SU-DHL-6 (cell line): Measurements from ENCODE around the gene FOXO3.

Experiments used
- CTCF ChIP-seq: fragments of 200-600 bp; sonication (generic); IDR thresholded peaks from one replicate; pipeline ENCODE4 v1.5.1; 2017; ENCODE audit warnings: antibody characterized with exemption, mild to moderate bottlenecking, low read length, moderate library complexity; ENCODE audit not compliant: insufficient read depth, poor library complexity, severe bottlenecking
- EZH2phosphoT487 ChIP-seq: fragments of 200-600 bp; sonication (generic), shearing (Covaris generic); conservative IDR thresholded peaks from 2 replicates; pipeline ENCODE4 v1.6.1; 2018; ENCODE audit warnings: mild to moderate bottlenecking, antibody characterized with exemption, low read length, moderate library complexity, mixed read lengths

DNA sequence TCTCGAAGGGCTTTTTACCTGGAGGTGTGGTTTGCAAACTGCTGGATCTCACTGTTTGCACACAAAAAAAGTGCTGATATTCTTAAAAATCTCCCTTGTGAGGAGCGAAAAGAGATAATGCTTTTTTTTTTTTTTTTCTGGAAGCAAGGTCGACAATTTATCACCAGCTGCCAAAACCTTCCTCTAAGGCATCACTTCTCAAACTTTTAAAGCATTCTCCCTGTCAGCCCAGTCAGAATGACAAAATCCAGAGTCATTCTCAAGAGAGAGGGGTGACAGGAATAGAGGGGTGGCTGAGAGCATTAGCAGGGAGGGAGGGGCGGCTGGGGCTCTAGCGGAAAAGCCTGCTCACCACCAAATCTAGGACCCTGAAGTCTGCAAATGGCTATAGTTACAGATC lies 150.4 kb downstream of the FOXO3 start:
- TF ChIP-seq EZH2phosphoT487 (no peak), CTCF (no peak)
